ENCODE results near the gene APMAP.
"Not testable (repeated sequence)": the region's sequence is repeated elsewhere in the genome, so short reads cannot be mapped to it uniquely, and the experiment has no call there.

APMAP gene

DNA sequence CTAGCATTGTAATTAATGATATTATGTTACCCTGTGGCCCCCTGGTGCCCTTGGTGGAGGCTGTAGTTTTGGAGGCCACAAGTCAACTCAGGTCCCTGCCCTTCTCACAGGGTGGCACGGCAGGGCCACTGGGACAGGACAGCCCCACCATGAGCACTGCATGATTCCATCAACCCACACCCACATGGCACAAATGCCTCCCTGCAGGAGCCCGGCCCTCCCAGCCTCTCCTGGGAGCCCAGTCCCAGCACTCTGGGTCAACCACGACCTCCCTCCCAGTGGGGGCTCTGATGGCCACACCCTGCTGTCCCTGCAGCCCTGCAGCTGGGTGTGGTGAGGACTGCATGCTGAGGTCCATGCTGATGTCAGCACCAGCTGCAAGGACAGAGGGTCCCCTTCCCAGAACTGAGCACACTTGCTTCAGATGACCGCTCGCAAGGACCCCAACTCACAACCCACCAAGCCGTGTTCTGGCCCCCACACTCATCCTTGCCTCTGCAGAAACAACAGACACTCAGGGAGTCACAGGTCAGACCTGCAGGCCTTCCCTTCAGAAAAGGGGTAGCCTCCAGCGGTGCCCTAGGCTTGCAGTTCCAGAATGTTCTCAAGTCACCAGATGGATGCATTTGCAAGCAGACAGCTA is 59.2 kb downstream of the APMAP start:
- DNase-seq (ENCODE audit: low spot score), result no peak

DNA sequence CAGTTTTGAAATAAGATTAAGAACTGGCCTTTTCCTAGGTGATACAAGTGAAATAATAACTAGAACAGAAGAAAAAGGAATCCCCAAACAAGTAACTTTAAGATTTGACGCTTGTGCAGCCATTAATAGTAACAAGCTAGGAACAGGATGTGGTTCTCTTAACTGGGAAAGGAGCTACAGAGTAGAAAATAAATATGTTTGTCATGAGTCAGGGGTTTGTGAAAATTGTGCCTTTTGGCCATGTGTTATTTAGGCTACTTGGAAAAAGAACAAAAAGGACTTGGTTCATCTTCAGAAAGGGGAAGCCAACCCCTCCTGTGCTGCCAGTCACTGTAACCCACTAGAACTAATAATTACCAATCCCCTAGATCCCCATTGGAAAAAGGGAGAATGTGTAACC is 60.7 kb downstream of the APMAP start:
- not testable (repeated sequence) for DNase-seq (ENCODE audit: low spot score)

DNA sequence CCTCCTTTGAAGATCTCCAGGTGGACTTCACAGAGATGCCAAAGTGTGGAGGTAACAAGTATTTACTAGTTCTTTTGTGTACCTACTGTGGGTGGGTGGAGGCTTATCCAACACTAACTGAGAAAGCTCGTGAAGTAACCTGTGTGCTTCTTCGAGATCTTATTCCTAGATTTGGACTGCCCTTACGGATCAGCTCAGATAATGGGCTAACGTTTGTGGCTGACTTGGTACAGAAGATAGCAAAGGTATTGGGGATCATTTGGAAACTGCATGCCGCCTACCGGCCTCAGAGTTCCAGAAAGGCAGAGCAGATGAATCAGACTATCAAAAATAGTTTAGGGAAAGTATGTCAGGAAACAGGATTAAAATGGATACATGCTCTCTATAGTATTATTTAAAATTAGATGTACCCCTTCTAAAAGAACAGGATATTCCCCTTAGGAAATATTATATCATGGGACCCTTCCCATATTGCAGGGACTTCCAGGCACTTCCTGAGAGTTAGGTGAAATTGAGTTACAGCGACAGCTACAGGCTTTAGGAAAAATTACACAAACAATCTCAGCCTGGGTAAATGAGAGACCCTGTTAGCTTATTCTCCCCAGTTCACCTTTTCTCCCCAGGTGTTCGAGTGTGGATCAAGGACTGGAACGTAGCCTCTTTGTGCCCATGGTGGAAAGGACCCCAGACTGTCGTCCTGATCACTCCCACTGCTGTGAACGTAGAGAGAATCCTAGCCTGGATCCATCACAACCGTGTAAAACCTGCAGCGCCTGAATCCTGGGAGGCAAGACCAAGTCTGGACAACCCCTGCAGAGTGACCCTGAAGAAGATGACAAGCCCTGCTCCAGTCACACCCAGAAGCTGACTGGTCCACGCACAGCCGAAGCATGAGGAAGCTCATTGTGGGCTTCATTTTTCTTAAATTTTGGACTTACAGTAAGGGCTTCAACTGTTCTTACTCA is 61.5 kb downstream of the APMAP start:
- not testable (repeated sequence) for DNase-seq (ENCODE audit: low spot score)

DNA sequence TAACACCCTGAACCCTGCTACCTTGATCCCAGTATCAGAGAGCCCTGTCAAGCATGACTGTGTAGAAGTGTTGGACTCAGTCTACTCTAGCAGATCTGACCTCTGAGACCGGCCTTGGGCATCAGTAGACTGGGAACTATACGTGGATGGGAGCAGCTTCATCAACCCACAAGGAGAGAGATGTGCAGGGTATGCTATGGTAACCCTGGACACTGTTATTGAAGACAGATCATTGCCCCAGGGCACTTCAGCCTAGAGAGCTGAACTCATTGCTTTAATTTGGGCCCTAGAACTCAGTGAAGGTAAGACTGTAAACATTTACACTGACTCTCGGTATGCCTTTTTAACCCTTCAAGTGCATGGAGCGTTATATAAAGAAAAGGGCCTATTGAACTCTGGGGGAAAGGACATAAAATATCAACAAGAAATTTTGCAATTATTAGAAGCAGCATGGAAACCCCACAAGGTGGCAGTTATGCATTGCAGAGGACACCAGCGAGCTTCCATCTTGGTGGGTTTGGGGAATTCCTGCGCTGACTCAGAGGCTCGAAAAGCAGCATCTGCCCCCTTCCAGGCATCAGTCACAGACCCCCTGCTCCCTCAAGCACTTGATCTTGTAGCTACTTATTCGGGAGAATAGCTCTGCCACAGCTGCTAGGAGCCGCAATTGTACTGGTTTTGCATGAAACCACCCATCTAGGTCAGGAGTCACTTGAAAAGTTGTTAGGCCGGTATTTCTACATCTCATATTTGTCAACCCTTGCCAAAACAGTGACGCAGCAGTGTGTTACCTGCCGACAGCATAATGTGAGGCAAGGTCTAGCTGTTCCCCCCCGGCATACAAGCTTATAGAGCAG is 62.5 kb downstream of the APMAP start:
- not testable (repeated sequence) for DNase-seq (ENCODE audit: low spot score)

DNA sequence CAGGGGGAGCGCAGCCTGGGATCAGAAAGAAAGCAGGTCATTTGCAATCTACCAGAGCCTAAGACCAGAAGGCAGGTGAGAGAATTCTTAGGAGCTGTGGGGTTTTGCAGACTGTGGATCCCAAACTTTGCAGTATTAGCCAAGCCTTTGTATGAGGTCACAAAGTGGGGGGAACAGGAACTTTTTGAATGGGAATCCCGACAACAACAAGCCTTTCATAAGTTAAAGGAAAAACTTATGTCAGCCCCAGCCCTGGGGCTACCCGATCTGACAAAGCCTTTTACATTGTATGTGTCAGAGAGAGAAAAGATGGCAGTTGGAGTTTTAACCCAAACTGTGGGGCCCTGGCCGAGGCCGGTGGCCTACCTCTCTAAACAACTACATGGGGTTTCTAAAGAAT is 63.3 kb downstream of the APMAP start:
- DNase-seq (ENCODE audit: low spot score), result not testable (repeated sequence)

DNA sequence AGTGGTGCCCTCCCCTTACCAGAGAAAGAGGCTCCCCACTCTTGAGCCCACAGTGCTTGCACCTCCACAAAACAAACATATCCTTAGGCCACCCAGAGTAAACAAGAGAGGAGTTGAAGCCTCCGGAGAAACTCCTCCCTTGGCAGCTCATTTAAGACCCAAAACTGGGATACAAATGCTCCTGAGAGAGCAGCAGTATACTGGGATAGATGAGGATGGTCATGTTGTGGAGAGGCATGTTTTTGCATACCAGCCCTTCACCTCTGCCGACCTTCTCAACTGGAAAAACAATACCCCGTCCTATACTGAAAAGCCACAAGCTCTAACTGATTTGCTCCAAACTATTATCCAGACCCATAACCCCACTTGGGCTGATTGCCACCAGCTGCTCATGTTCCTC is 71.8 kb downstream of the APMAP start:
- DNase-seq (ENCODE audit: low spot score), result not testable (repeated sequence)

DNA sequence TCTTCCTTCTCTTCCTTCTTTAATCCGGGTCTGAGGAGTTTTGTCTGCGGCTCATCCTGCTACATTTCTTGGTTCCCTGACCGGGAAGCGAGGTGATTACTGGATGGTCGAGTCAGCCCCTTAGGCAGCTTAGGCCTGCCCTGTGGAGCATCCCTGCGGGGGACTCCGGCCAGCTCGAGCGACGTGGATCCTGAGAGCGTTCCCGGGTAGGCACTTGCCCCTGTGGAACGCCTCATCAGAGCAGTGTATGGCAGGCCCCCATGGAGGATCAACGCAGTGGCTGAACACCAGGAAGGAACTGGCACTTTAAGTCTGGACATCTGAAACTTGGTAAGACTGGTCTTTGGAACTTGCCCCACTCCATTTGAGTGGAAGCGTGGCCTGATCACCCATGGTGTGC is 72.9 kb downstream of the APMAP start:
- not testable (repeated sequence) for DNase-seq (ENCODE audit: low spot score)

DNA sequence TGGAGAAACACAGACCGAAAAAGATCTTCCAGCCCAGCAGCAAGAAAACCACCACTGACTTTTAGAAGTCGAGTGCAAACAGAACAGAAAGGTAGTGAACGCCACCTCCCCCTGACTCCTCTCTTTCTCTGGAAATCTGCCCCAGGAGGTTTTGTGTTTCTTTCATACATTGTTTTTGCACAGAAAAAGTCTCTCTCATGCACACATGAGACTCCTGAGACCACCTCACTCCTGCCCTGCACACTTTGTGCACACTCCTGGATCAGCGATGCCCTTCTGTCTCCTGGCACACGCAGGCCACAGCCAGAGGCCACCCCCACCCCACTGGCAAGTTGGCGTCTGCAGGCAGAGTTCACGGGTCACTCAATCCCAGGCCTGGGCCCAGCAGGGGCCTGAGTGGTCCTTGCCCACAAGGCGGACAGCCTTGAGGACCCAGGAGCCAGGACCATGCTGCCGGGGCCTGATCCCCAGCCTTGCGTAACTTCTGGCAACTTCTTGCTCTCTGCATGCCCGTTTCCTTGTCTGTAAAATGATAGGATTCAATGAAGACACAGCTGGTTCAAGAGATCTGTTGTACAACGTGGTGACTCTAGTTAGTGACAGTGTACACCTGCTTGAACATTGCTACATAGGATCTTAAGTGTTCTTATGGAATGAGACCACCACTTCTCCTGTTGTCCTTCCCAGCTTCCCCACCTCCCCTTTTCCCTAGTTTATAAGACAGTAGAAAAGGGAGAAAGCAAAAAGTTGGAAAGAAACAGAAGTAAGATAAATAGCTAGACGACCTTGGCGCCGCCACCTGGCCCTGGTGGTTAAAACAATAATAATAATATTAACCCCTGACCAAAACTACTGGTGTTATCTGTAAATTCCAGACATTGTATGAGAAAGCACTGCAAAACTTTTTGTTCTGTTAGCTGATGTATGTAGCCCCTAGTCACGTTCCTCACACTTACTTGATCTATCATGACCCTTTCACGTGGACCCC is 73.7 kb downstream of the APMAP start:
- no peak for DNase-seq (ENCODE audit: low spot score)

DNA sequence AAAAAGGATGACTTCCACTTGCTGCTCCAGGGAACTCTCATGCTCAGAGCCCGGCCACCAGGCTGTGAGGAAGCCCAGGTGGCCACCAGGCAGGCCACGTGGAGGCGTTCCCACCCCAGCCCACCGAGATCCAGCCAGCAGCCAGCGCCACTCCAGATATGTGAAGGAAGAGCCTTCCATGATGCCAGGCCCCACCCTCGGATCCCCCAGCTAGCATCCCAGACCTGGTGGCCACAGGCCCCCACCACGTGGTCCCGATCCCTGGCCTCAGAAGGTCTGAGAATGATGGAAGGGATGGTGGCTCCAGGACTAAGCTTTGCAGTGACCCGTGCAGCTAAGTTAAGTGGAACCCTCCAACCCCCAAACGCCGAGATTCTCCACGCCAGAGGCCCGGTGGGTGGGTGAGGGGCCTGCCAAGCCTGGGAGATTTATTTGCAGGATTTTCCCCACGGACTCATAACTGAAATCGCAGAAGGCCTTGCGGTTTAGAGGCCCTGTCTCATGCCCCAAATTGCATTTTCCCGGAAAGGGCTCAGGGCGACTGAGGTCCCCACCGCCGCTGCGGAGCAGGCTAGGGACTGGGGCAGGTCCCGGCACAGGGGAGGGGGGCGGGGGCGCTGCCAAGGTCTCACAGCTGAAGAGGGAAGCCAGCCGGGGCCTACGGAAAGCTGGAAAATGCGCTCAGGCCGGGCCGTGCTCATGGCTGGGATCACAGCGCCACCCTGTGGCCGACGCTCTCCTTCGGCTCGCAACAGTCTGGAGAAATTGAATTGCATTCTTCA is 74.6 kb downstream of the APMAP start:
- DNase-seq (ENCODE audit: low spot score), result peak; percentile 32

DNA sequence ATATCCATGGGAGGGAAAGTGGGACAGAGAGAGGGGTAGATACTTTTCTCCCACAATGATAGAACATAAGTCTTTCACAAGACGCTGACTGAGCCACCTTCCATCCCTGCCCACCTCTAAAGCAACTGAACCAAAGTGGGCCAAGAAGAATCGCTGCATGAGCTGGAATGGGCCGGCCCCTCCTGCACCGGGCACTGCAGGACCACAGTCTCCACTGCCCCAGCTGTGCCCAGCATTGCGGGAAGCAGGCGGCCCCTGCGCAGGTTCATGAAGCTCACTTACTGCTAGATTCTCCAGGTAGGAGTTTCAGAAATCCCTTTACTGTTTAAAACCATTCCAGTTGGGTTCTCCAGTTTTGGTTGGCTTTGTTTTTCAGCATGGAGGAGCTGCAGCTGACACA is 75.5 kb downstream of the APMAP start:
- DNase-seq (ENCODE audit: low spot score), result no peak

DNA sequence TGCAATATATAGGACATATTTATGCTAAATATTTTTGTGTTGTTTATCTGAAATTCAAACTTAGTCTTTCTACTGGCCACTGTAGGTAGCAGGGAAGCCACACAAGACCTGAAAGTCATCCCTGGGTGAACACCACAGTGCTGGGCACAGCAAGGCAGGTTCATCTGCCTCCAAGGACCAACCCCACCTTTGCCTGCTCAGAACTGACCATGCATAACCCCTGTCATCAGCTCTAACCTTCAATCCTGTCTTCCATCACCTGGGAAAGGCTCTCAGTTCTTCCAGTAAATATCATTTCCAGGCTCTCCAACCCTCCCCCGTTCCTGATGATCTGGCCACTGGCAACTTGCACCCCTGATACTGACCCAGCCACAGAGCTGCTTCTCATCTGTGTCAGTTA is 76.1 kb downstream of the APMAP start:
- DNase-seq (ENCODE audit: low spot score), result no peak

DNA sequence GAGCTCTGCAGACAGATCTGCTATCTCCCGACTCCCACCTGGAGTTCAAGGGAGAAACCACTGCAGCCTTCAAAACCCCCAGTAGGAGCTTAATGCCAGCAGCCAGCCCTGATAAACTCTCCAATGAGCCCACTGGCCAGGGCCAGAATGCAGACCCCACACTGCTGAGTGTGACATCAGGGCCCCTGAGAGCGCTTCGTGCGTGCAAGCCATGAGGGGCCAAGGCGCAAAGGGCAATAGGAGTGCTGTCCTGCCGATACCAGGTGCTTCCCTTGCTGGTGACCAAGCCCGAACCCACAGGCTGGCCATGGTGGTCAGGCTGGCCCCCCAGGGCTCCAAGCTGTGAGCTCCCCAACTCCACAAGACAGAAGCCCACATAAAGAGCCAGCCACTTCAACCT is 76.7 kb downstream of the APMAP start:
- no peak for DNase-seq (ENCODE audit: low spot score)

DNA sequence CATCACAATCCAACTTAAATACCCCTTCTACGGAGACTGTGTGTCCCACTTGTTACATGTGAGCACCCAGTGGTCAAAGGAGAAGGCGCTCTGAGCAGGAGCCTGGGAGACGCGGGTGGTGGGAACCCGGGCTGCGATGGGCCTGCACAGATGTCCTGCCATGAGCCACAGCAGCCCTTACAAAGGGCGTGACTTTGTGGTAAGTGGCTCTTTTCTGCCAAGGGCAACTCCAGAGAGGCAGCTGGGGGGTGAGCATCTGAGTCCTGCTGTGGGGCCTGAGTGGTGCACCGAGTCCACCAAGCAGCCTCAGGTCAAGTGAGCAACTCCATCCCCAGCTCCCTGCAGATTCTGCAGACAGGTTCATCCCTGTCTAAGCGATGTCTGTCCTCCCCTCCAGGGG is 77.1 kb downstream of the APMAP start:
- DNase-seq (ENCODE audit: low spot score), result no peak

DNA sequence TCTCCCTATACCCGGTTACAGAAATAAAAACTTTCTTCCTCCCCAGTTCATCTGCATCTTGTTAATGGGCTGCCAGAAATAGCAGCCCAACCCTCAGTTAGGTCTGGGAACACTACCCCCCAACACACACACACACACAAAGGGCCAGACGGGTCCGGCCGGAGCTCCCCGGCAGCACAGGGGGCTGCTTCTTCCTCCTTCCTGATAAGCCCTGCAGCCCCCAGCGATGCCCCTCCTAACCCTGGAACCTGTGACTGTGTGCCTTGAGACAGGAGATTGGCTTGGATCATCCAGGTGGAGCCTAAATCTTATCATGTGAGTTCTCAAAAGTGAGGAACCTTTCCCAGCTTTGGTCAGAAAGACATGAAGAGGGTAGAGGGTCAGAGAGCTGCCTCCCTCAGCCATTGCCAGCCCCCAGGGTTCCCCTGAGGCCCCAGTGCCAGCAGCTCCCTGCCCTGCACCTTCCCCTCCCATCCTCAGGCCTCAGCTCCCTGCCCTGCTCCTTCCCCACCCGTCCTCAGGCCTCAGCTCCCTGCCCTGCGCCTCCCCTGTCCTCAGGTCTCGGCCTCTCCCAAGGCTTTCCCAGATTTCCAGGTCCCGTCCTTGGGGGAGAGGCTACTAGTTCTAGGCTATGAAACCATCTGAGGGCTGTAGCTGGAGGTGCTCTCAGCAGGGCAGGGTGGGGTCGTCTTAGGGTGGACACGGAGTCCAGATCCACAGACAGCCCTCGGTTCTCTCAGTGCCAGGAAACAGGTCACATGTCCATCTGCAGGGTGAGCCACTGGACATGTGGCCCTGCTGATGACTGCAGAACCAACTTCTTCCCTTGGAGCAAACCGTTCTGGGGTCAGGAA is 77.9 kb downstream of the APMAP start:
- DNase-seq (ENCODE audit: low spot score), result no peak

DNA sequence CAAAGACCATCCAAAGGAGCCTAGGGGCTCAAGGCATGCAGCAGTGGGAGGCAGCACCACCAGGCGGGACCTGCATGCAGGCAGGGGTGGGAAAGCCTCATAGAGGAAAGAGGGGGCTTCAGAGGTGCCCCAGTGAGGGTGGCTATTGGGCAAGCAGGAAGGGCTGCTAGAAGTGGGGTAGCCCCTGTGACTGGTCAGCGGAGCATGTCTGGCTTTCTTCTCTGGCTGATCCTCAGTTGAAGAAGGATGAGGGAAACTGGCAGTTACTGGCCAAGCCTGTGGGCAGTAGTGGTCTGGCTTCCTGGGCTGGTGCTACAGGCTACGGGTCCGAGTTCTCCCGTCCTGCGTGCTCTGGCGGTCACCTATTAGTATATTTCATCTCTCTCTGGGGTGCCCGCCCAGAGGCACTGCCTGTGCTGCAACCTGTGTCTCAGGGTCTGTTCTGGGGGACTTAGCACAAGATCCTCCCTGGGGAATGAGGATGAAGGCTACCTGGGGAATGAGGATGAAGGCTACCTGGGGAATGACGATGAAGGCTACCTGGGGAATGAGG is 79.4 kb downstream of the APMAP start:
- no peak for DNase-seq (ENCODE audit: low spot score)

Measured in CD4-positive, alpha-beta T cell treated with Interleukin-6 at 100 ng/mL for 8 hours (primary cell).